Mucosa of descending colon (tissue), 3 donors: Measurements from ENCODE around the gene KLF5. TPM values are rescaled to one million over a fixed set of nuclear protein-coding genes. Genes with fewer than 3 reads are reported as not detected.

ENCODE experiments used
- ATAC-seq: fragments of 200-7000 bp; cut with Tn5 transposase; one replicate; pipeline ENCODE4 v1.9.1; 2020; ENCODE audit warnings: mild to moderate bottlenecking, moderate library complexity
- DNase-seq, 3 donors: peaks; one replicate each; pipeline ENCODE4 v3.0.0-alpha.2; 2020
- H3K36me3 ChIP-seq: fragments of 200-600 bp; one replicate; pipeline ENCODE4 v1.8.0; 2021; ENCODE audit warnings: low read depth, mild to moderate bottlenecking
- H3K4me1 ChIP-seq: fragments of 200-600 bp; one replicate; pipeline ENCODE4 v1.8.0; 2021; ENCODE audit warnings: low read depth, mild to moderate bottlenecking
- H3K4me3 ChIP-seq: fragments of 200-600 bp; one replicate; pipeline ENCODE4 v1.8.0; 2021; ENCODE audit warnings: mild to moderate bottlenecking
- H3K9me3 ChIP-seq: fragments of 200-600 bp; one replicate; pipeline ENCODE4 v1.8.0; 2021; ENCODE audit warnings: mild to moderate bottlenecking
- CTCF ChIP-seq: fragments of 200-600 bp; IDR thresholded peaks from one replicate; pipeline ENCODE4 v1.8.0; 2022; ENCODE audit warnings: antibody characterized with exemption, mild to moderate bottlenecking
- intact Hi-C, 2 donors: fragments of 100-400 bp; cut with DNase I in 1 of 2; cut with micrococcal nuclease in 1 of 2; formaldehyde crosslinking; loops; one replicate each; pipeline versions ENCODE4 v1.11.0 to v1.11.1; 2022; cut with DNase I, micrococcal nuclease
- long read RNA-seq, 2 donors: library from polyadenylated mRNA; unstranded; transcript quantifications; one replicate each; pipeline ENCODE4 v2.0.0, GENCODE V29; 2019 to 2021
- total RNA-seq, 3 donors: library from RNA; stranded (reverse); fragmentation: NEBNext Ultra II Directional in 2 of 3; extraction: Animal tissue kit (Norgen Biotek cat#: 25700) in 2 of 3; gene quantifications; one replicate each; pipeline versions ENCODE4 v1.2.1 to v1.2.4, GENCODE V29; 2021 to 2023
- donor health status: DM: no; HTN: no; CAD: no; lungs with moderate emphysema.
- donor health status: DM: no; HTN: no; CAD: no.
- donor health status: DM: no; HTN: yes; CAD: no.

Gene KLF5
- 100 to 1,000 TPM; 131 to 401 (median 330) TPM for total RNA-seq
- long read RNA-seq, donor 1, transcript KLF5-201 (4 exons, 3,566 nt), result major isoform, 14 of 36 reads
- long read RNA-seq, donor 1, partial matches to known transcripts, result 9 of 36 reads
- long read RNA-seq, donor 1, other reads (novel, unspliced or antisense), result 13 of 36 reads
- long read RNA-seq, donor 2, transcript KLF5-201 (4 exons, 3,566 nt), result major isoform, 42 of 57 reads
- long read RNA-seq, donor 2, partial matches to known transcripts, result 9 of 57 reads
- long read RNA-seq, donor 2, other reads (novel, unspliced or antisense), result 6 of 57 reads

GRCh38 chr13:73058736-73059459, at the start of gene KLF5:
TSS of gene KLF5 (plus strand) at chr13:73059005. CDS start at chr13:73059328, 323 bp downstream.
- ATAC-seq (peak; percentile 89), DNase-seq (peak; percentile 97 to 99 (median 99))
- peak within 1 kb of the TSS; percentile 83 for H3K4me3 ChIP-seq
- intact Hi-C loops, result no loop called here
- H3K36me3 ChIP-seq, result no peaks in the 10 kb centered on the region
- no peaks in the 10 kb centered on the region for H3K4me1 ChIP-seq
- no peak for TF ChIP-seq CTCF
- no peaks in the 10 kb centered on the region for H3K9me3 ChIP-seq

GRCh38 chr13:73011751-73012150, 47.1 kb upstream of the KLF5 start:
- intact Hi-C loops, result no loop called here
- Histone ChIP-seq H3K36me3 (no peaks in the 10 kb centered on the region), H3K9me3 (no peaks in the 10 kb centered on the region), H3K4me3 (no peak overlapping the region), H3K4me1 (no peaks in the 10 kb centered on the region)
- no peak for DNase-seq
- no peak for TF ChIP-seq CTCF
- no peak for ATAC-seq

- intact Hi-C loops, result no loop called here
- H3K9me3 ChIP-seq, result no peaks in the 10 kb centered on the region
- ATAC-seq (no peak), DNase-seq (no peak)
- no peaks in the 10 kb centered on the region for H3K4me1 ChIP-seq
- TF ChIP-seq CTCF, result no peak
- H3K4me3 ChIP-seq, result no peak overlapping the region
- H3K36me3 ChIP-seq, result no peaks in the 10 kb centered on the region
These were observed 43.0 kb upstream of the KLF5 start for GRCh38 chr13:73015805-73016204.

- H3K4me1 ChIP-seq, result no peaks in the 10 kb centered on the region
- intact Hi-C loops, result no loop called here
- no peak for TF ChIP-seq CTCF
- ATAC-seq, result no peak
- no peaks in the 10 kb centered on the region for H3K36me3 ChIP-seq
- no peak for DNase-seq
- H3K4me3 ChIP-seq, result no peak overlapping the region
- H3K9me3 ChIP-seq, result no peaks in the 10 kb centered on the region
These were observed 40.5 kb upstream of the KLF5 start for GRCh38 chr13:73018336-73018735.

- Histone ChIP-seq H3K4me3 (no peak overlapping the region), H3K36me3 (no peaks in the 10 kb centered on the region), H3K9me3 (no peaks in the 10 kb centered on the region), H3K4me1 (no peaks in the 10 kb centered on the region)
- no peak for TF ChIP-seq CTCF
- DNase-seq (no peak), ATAC-seq (peak; percentile 48)
- intact Hi-C loops, result no loop called here
These were observed 33.4 kb upstream of the KLF5 start for GRCh38 chr13:73025217-73026012.
